H9 (cell line): Measurements from ENCODE around the gene GRHL3. TPM values are rescaled to one million over a fixed set of nuclear protein-coding genes. Genes with fewer than 3 reads are reported as not detected.

ENCODE experiments used
- DNase-seq: peaks from one replicate; pipeline ENCODE4 v3.0.0-alpha.2; 2017
- H2AFZ ChIP-seq: one replicate; pipeline ENCODE4 v1.6.1; 2013; ENCODE audit warnings: mild to moderate bottlenecking, low read length, control low read depth, moderate library complexity
- H2AK5ac ChIP-seq: 2 replicates; pipeline ENCODE4 v1.6.1; 2013; ENCODE audit warnings: low read length, control low read depth, mixed read lengths; ENCODE audit not compliant: insufficient read length
- H2BK120ac ChIP-seq: one replicate; pipeline ENCODE4 v1.6.1; 2013; ENCODE audit warnings: low read depth, mild to moderate bottlenecking, low read length, control low read depth, inconsistent platforms; ENCODE audit not compliant: poor library complexity, severe bottlenecking
- H2BK12ac ChIP-seq: 2 replicates; pipeline ENCODE4 v1.6.1; 2013; ENCODE audit warnings: low read length, control low read depth, mixed read lengths, low read depth; ENCODE audit not compliant: insufficient read length
- H2BK15ac ChIP-seq: 2 replicates; pipeline ENCODE4 v1.6.1; 2013; ENCODE audit warnings: low read depth, low read length, control low read depth
- H2BK20ac ChIP-seq: one replicate; pipeline ENCODE4 v1.6.1; 2013; ENCODE audit warnings: low read depth, mild to moderate bottlenecking, low read length, control low read depth, inconsistent platforms; ENCODE audit not compliant: poor library complexity, severe bottlenecking
- H2BK5ac ChIP-seq: 2 replicates; pipeline ENCODE4 v1.6.1; 2013; ENCODE audit warnings: low read length, control low read depth, mixed read lengths; ENCODE audit not compliant: insufficient read length
- H3K14ac ChIP-seq: 2 replicates; pipeline ENCODE4 v1.6.1; 2013; ENCODE audit warnings: low read length, control low read depth; ENCODE audit not compliant: insufficient read depth
- H3K18ac ChIP-seq: 2 replicates; pipeline ENCODE4 v1.6.1; 2013; ENCODE audit warnings: low read depth, mild to moderate bottlenecking, mixed read lengths, low read length, control low read depth; ENCODE audit not compliant: insufficient read length
- H3K23ac ChIP-seq: 2 replicates; pipeline ENCODE4 v1.6.1; 2013; ENCODE audit warnings: low read length, control low read depth, mixed read lengths, low read depth; ENCODE audit not compliant: insufficient read length
- H3K23me2 ChIP-seq: 2 replicates; pipeline ENCODE4 v1.6.1; 2013; ENCODE audit warnings: low read depth, mild to moderate bottlenecking, mixed read lengths, low read length, control low read depth; ENCODE audit not compliant: insufficient read length, poor library complexity, severe bottlenecking
- H3K27ac ChIP-seq: 2 replicates; pipeline ENCODE4 v1.5.1; 2013; ENCODE audit warnings: low read length, control low read depth, mixed read lengths, low read depth; ENCODE audit not compliant: insufficient read length
- H3K27me3 ChIP-seq: 2 replicates; pipeline ENCODE4 v1.6.1; 2013; ENCODE audit warnings: low read length, control low read depth, inconsistent platforms; ENCODE audit not compliant: insufficient read depth
- H3K4ac ChIP-seq: 2 replicates; pipeline ENCODE4 v1.6.1; 2013; ENCODE audit warnings: low read depth, mild to moderate bottlenecking, control low read depth, inconsistent platforms, low read length, moderate library complexity
- H3K4me1 ChIP-seq: 2 replicates; pipeline ENCODE4 v1.6.1; 2013; ENCODE audit warnings: low read length, control low read depth, inconsistent platforms; ENCODE audit not compliant: insufficient read depth
- H3K4me2 ChIP-seq: 2 replicates; pipeline ENCODE4 v1.6.1; 2013; ENCODE audit warnings: low read length, control low read depth, mixed read lengths; ENCODE audit not compliant: insufficient read length, insufficient read depth
- H3K56ac ChIP-seq: 2 replicates; pipeline ENCODE4 v1.6.1; 2013; ENCODE audit warnings: low read depth, mild to moderate bottlenecking, mixed read lengths, low read length, control low read depth; ENCODE audit not compliant: insufficient read length
- H3K79me1 ChIP-seq: 2 replicates; pipeline ENCODE4 v1.6.1; 2013; ENCODE audit warnings: low read depth, mild to moderate bottlenecking, moderate library complexity, low read length, control low read depth, inconsistent platforms; ENCODE audit not compliant: insufficient read depth, poor library complexity, severe bottlenecking
- H3K79me2 ChIP-seq: 2 replicates; pipeline ENCODE4 v1.6.1; 2013; ENCODE audit warnings: low read length, control low read depth, inconsistent platforms; ENCODE audit not compliant: insufficient read depth
- H3K9ac ChIP-seq: 2 replicates; pipeline ENCODE4 v1.6.1; 2013; ENCODE audit warnings: low read length, control low read depth, mixed read lengths; ENCODE audit not compliant: insufficient read length; ENCODE audit errors: extremely low read depth
- H3K9me3 ChIP-seq: one replicate; pipeline ENCODE4 v1.6.1; 2013; ENCODE audit warnings: low read depth, low read length, inconsistent platforms; ENCODE audit not compliant: control insufficient read depth
- H3T11ph ChIP-seq: one replicate; pipeline ENCODE4 v1.6.1; 2013; ENCODE audit warnings: mild to moderate bottlenecking, low read length, control low read depth, inconsistent platforms
- H4K20me1 ChIP-seq: one replicate; pipeline ENCODE4 v1.6.1; 2013; ENCODE audit not compliant: control insufficient read depth, insufficient read length, insufficient read depth
- H4K5ac ChIP-seq: 2 replicates; pipeline ENCODE4 v1.6.1; 2013; ENCODE audit warnings: low read depth, mild to moderate bottlenecking, mixed read lengths, low read length, control low read depth; ENCODE audit not compliant: insufficient read length
- H4K8ac ChIP-seq: replicated peaks from 2 replicates; pipeline ENCODE4 v1.6.1; 2013; ENCODE audit warnings: low read length, control low read depth, mixed read lengths, low read depth; ENCODE audit not compliant: insufficient read length
- H4K91ac ChIP-seq: 2 replicates; pipeline ENCODE4 v1.6.1; 2013; ENCODE audit warnings: low read depth, mild to moderate bottlenecking, moderate library complexity, mixed read lengths, low read length, control low read depth; ENCODE audit not compliant: insufficient read length
- H3K27ac Mint-ChIP-seq, 3 experiments: 2 replicates in 2 of 3; 3 replicates in 1 of 3; pipeline ENCODE4 v1.8.0; 2020 to 2021; ENCODE audit warnings: mixed read lengths in 3 of 3, mild to moderate bottlenecking in 1 of 3, moderate library complexity in 1 of 3
- H3K27me3 Mint-ChIP-seq: 2 replicates; pipeline ENCODE4 v1.8.0; 2021; ENCODE audit warnings: low read depth, mild to moderate bottlenecking, moderate library complexity, mixed read lengths
- H3K36me3 Mint-ChIP-seq, 3 experiments: 2 replicates in 2 of 3; 3 replicates in 1 of 3; pipeline ENCODE4 v1.8.0; 2020 to 2021; ENCODE audit warnings: low read depth in 3 of 3, mixed read lengths in 3 of 3; ENCODE audit not compliant: insufficient read depth in 1 of 3
- H3K4me1 Mint-ChIP-seq, 2 experiments: 2 replicates each; pipeline ENCODE4 v1.8.0; 2020; ENCODE audit warnings: mixed read lengths in 2 of 2
- H3K4me3 Mint-ChIP-seq, 2 experiments: 2 replicates in 1 of 2; 3 replicates in 1 of 2; pipeline ENCODE4 v1.8.0; 2020 to 2021; ENCODE audit warnings: mild to moderate bottlenecking in 2 of 2, mixed read lengths in 2 of 2, moderate library complexity in 1 of 2
- H3K9me3 Mint-ChIP-seq, 2 experiments: 2 replicates in 1 of 2; 3 replicates in 1 of 2; pipeline ENCODE4 v1.8.0; 2020; ENCODE audit warnings: mild to moderate bottlenecking in 2 of 2, mixed read lengths in 2 of 2, moderate library complexity in 1 of 2
- WGBS: extraction: QIAGEN DNeasy Blood & Tissue Kit; methylation state at CpG from one replicate; pipeline ENCODE4 v1.1.7; 2013; ENCODE audit warnings: missing lambda C conversion rate, low lambda C conversion rate, mixed read lengths; ENCODE audit not compliant: insufficient read length; ENCODE audit errors: extremely low coverage; 5-methylcytosine and 5-hydroxymethylcytosine counted together
- total RNA-seq: library from RNA; stranded (reverse); gene quantifications from 2 replicates; pipeline ENCODE4 v1.2.1, GENCODE V29; 2021
- TF ChIP-seq, protein P1 (sequence below): fragments of 200-600 bp; sonication (generic); conservative IDR thresholded peaks from 3 replicates; pipeline ENCODE4 v1.8.0; 2021; ENCODE audit warnings: antibody characterized with exemption, mild to moderate bottlenecking

Gene GRHL3
- total RNA-seq, 1 experiment from 2014 or later = 3.5 TPM

DNA sequence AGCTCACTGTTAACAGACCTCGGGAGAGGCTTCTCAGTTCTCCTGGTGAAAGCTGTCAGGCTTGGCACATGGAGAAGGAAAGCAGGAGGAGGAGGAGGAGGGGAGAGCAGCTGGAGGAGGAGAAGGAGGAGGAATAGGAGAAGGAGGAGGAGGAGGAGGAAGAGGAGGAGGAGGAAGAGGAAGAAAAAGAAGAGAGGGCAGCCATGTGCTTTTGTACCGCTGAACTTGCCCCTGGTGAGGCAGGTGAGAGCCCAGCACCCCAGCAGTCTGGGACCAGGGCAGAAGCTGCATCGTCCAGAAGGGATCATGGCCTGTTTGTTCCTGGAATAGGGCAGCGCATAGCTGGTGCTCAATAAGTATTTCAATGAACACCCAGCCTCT lies 21.3 kb upstream of the GRHL3 start:
- no peak overlapping the region for H3T11ph ChIP-seq
- H2AK5ac ChIP-seq = no peak overlapping the region
- no peaks in the 10 kb centered on the region for H3K36me3 Mint-ChIP-seq
- peaks cover 1% of the 10 kb centered on the region for H3K27me3 Mint-ChIP-seq
- H2BK5ac ChIP-seq = no peak overlapping the region
- H4K91ac ChIP-seq = no peak overlapping the region
- H3K4me2 ChIP-seq = no peak overlapping the region
- no peak overlapping the region for H3K4ac ChIP-seq
- H2BK20ac ChIP-seq = no peak overlapping the region
- TF ChIP-seq, protein P1, sequence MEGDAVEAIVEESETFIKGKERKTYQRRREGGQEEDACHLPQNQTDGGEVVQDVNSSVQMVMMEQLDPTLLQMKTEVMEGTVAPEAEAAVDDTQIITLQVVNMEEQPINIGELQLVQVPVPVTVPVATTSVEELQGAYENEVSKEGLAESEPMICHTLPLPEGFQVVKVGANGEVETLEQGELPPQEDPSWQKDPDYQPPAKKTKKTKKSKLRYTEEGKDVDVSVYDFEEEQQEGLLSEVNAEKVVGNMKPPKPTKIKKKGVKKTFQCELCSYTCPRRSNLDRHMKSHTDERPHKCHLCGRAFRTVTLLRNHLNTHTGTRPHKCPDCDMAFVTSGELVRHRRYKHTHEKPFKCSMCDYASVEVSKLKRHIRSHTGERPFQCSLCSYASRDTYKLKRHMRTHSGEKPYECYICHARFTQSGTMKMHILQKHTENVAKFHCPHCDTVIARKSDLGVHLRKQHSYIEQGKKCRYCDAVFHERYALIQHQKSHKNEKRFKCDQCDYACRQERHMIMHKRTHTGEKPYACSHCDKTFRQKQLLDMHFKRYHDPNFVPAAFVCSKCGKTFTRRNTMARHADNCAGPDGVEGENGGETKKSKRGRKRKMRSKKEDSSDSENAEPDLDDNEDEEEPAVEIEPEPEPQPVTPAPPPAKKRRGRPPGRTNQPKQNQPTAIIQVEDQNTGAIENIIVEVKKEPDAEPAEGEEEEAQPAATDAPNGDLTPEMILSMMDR = no peak
- no peak overlapping the region for H3K14ac ChIP-seq
- H4K5ac ChIP-seq = no peak overlapping the region
- no peak overlapping the region for H2BK15ac ChIP-seq
- WGBS = no CpG with 5 or more reads among the region's 4 CpGs
- no peak overlapping the region for H3K9ac ChIP-seq
- H2BK12ac ChIP-seq = no peak overlapping the region
- H3K27ac Mint-ChIP-seq = no peak overlapping the region
- no peaks in the 10 kb centered on the region for H3K27me3 ChIP-seq
- no peaks in the 10 kb centered on the region for H3K79me2 ChIP-seq
- no peak overlapping the region for H3K27ac ChIP-seq
- no peaks in the 10 kb centered on the region for H3K9me3 Mint-ChIP-seq
- H3K4me1 ChIP-seq = peaks cover 4% of the 10 kb centered on the region
- H3K79me1 ChIP-seq = no peaks in the 10 kb centered on the region
- no peak overlapping the region for H4K8ac ChIP-seq
- no peak overlapping the region for H3K4me3 Mint-ChIP-seq
- H2AFZ ChIP-seq = no peak overlapping the region
- no peaks in the 10 kb centered on the region for H3K23me2 ChIP-seq
- no peaks in the 10 kb centered on the region for H4K20me1 ChIP-seq
- no peak overlapping the region for H3K56ac ChIP-seq
- H3K23ac ChIP-seq = no peak overlapping the region
- no peak overlapping the region for H3K18ac ChIP-seq
- H3K9me3 ChIP-seq = no peaks in the 10 kb centered on the region
- no peak for DNase-seq
- H2BK120ac ChIP-seq = no peak overlapping the region
- peaks cover 31 to 38% of the 10 kb centered on the region in 2 experiments for H3K4me1 Mint-ChIP-seq
